Stomach (tissue), 9 donors: Measurements from ENCODE around the gene DYNC1I2. TPM values are rescaled to one million over a fixed set of nuclear protein-coding genes. Genes with fewer than 3 reads are reported as not detected.

Source experiments
- DNase-seq, 2 donors: peaks; one replicate each; pipeline versions ENCODE4 v3.0.0 to v3.0.0-alpha.2; 2013 to 2019
- H3K27ac ChIP-seq, 5 donors: fragments of 200-600 bp in 4 of 5; sonication (generic) in 4 of 5; one replicate each; pipeline ENCODE4 v1.5.1; 2013 to 2019; ENCODE audit warnings: mild to moderate bottlenecking in 1 of 5, moderate library complexity in 1 of 5
- H3K27me3 ChIP-seq, 3 donors: fragments of 200-600 bp; sonication (generic); one replicate each; pipeline ENCODE4 v1.5.1; 2017 to 2019; ENCODE audit warnings: mixed run types in 1 of 3
- H3K36me3 ChIP-seq, 4 donors: fragments of 200-600 bp; sonication (generic); 1 replicate in 3 of 4; 2 replicates in 1 of 4; pipeline ENCODE4 v1.5.1; 2016 to 2019
- H3K4me1 ChIP-seq, 4 donors: fragments of 200-600 bp; sonication (generic); one replicate each; pipeline ENCODE4 v1.5.1; 2016 to 2019
- H3K4me3 ChIP-seq, 4 donors: fragments of 200-600 bp; sonication (generic) in 3 of 4; one replicate each; pipeline ENCODE4 v1.5.1; 2016 to 2019; ENCODE audit warnings: mild to moderate bottlenecking in 1 of 4
- H3K9me3 ChIP-seq, 4 donors: fragments of 200-600 bp; sonication (generic); one replicate each; pipeline ENCODE4 v1.5.1; 2016 to 2019
- EP300 ChIP-seq: sonication (generic); formaldehyde crosslinking; IDR thresholded peaks from one replicate; pipeline ENCODE4 v1.6.1; 2017; ENCODE audit warnings: antibody characterized with exemption
- POLR2A ChIP-seq, 4 donors: fragments of 450-650 bp; IDR thresholded peaks; one replicate each; pipeline ENCODE4 v1.6.1; 2016; ENCODE audit warnings: antibody characterized with exemption in 4 of 4, control low read depth in 2 of 4, mild to moderate bottlenecking in 1 of 4, moderate library complexity in 1 of 4
- POLR2AphosphoS5 ChIP-seq, 3 donors: sonication (generic); formaldehyde crosslinking; IDR thresholded peaks; one replicate each; pipeline ENCODE4 v1.6.1; 2016; ENCODE audit warnings: antibody characterized with exemption in 3 of 3
- WGBS, 5 donors: extraction: QIAGEN DNeasy Blood & Tissue Kit in 3 of 5; methylation state at CpG; one replicate each; pipeline versions ENCODE4 v1.1.5 to v1.1.7; 2013 to 2018; 5-methylcytosine and 5-hydroxymethylcytosine counted together
- intact Hi-C: fragments of 100-400 bp; cut with DNase I; formaldehyde crosslinking; loops from one replicate; pipeline ENCODE4 v1.15.1; 2023; ENCODE audit warnings: low total_unique reads
- polyA plus RNA-seq, 3 donors: library from polyadenylated mRNA; stranded (reverse); fragments of 200-250 nt; gene quantifications; one replicate each; pipeline ENCODE4 v1.2.3, GENCODE V29; 2013
- total RNA-seq, 5 donors: library from RNA; depleted of rRNA; stranded (reverse); fragments of >200 nt; gene quantifications; one replicate each; pipeline versions ENCODE4 v1.1.0 to v1.2.3, GENCODE V29; 2014 to 2016
- TF ChIP-seq, protein P1 (sequence below), 7 experiments: fragments of 450-650 bp in 4 of 7; fragments of 200-600 bp in 3 of 7; sonication (generic) in 3 of 7; IDR thresholded peaks; one replicate each; pipeline ENCODE4 v1.5.1; 2016 to 2019; ENCODE audit warnings: antibody characterized with exemption in 7 of 7, control low read depth in 2 of 7, mild to moderate bottlenecking in 1 of 7
- donor health status: healthy with polysubstance abuse.
- donor health status: Bipolar disorder and iron deficiency.
- donor health status: healthy.

Gene DYNC1I2
- total and polyA plus RNA-seq, 8 donors, result 57.1 to 494 (median 90.5) TPM

- no peak for TF ChIP-seq EP300
- TF ChIP-seq POLR2AphosphoS5 (IDR thresholded peaks at IDR 0.05), result no peak
- no peak for TF ChIP-seq POLR2A (IDR thresholded peaks at IDR 0.05)
- TF ChIP-seq, protein P1, sequence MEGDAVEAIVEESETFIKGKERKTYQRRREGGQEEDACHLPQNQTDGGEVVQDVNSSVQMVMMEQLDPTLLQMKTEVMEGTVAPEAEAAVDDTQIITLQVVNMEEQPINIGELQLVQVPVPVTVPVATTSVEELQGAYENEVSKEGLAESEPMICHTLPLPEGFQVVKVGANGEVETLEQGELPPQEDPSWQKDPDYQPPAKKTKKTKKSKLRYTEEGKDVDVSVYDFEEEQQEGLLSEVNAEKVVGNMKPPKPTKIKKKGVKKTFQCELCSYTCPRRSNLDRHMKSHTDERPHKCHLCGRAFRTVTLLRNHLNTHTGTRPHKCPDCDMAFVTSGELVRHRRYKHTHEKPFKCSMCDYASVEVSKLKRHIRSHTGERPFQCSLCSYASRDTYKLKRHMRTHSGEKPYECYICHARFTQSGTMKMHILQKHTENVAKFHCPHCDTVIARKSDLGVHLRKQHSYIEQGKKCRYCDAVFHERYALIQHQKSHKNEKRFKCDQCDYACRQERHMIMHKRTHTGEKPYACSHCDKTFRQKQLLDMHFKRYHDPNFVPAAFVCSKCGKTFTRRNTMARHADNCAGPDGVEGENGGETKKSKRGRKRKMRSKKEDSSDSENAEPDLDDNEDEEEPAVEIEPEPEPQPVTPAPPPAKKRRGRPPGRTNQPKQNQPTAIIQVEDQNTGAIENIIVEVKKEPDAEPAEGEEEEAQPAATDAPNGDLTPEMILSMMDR (IDR thresholded peaks at IDR 0.05), result no peak
- Histone ChIP-seq H3K4me3 (no peak overlapping the region), H3K9me3 (no peaks in the 10 kb centered on the region), H3K36me3 (no peaks in the 10 kb centered on the region), H3K27me3 (peaks cover 0 to 3% (median 0%) of the 10 kb centered on the region in 3 donors), H3K4me1 (no peaks in the 10 kb centered on the region), H3K27ac (no peak overlapping the region)
- intact Hi-C loops, result no loop called here
- 86 to 92% (median 90%) methylated on average over 7 of the region's 7 CpGs for WGBS, 5 donors
- DNase-seq, result no peak
These were observed 15.4 kb upstream of the DYNC1I2 start for GRCh38 chr2:171671867-171672266.

- intact Hi-C loops, result no loop called here
- H3K36me3 ChIP-seq, result no peaks in the 10 kb centered on the region
- H3K4me3 ChIP-seq, result no peak overlapping the region
- TF ChIP-seq POLR2A (IDR thresholded peaks at IDR 0.05) (no peak), POLR2AphosphoS5 (IDR thresholded peaks at IDR 0.05) (no peak), EP300 (no peak)
- TF ChIP-seq, protein P1 (IDR thresholded peaks at IDR 0.05), result no peak
- no peaks in the 10 kb centered on the region for H3K9me3 ChIP-seq
- DNase-seq, result no peak
- H3K27me3 ChIP-seq, result peaks cover 0 to 3% (median 0%) of the 10 kb centered on the region in 3 donors
- no peaks in the 10 kb centered on the region for H3K4me1 ChIP-seq
- 52 to 74% (median 58%) methylated on average over 1 of the region's 1 CpG for WGBS, 5 donors
- no peak overlapping the region for H3K27ac ChIP-seq
These were observed 13.4 kb upstream of the DYNC1I2 start for GRCh38 chr2:171673905-171674304.

DNA sequence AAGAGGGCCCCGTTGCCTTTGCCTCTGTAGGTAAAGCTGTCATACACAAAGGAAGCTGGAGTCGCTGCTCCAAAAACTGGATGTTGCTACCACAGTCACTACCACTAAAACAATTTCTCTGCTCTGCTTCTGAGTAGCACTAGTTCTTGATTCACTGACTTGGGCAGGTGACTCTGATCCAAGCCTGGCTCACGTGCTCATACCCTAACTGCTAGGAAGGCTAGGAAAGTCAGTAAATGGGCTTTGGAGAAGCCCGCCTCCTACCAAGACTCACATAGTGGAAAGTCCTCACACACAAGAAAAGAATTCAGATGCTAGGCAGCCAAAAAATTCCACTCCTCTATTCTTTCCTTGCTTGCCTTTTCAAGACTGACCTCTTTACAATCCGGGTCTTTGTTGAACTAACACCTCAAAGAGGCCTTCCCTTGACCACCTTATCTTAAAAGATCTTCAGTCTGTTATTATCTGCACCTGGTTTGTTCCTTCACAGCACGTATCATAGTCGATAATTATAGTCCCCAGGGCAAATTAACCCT lies 11.4 kb upstream of the DYNC1I2 start:
- no peak overlapping the region for H3K27ac ChIP-seq
- no peaks in the 10 kb centered on the region for H3K4me1 ChIP-seq
- TF ChIP-seq POLR2A (IDR thresholded peaks at IDR 0.05) (no peak), EP300 (no peak), POLR2AphosphoS5 (IDR thresholded peaks at IDR 0.05) (no peak)
- TF ChIP-seq, protein P1 (IDR thresholded peaks at IDR 0.05), result no peak
- H3K9me3 ChIP-seq, result no peaks in the 10 kb centered on the region
- intact Hi-C loops, result no loop called here
- H3K27me3 ChIP-seq, result peaks cover 0 to 3% (median 0%) of the 10 kb centered on the region in 3 donors
- H3K36me3 ChIP-seq, result no peaks in the 10 kb centered on the region
- DNase-seq, result no peak
- 66 to 75% (median 72%) methylated on average over 7 of the region's 7 CpGs for WGBS, 5 donors
- no peak overlapping the region for H3K4me3 ChIP-seq

GRCh38 chr2:171678619-171679018 lies 8.7 kb upstream of the DYNC1I2 start:
- H3K27ac ChIP-seq, result no peak overlapping the region
- no peak overlapping the region for H3K4me3 ChIP-seq
- H3K27me3 ChIP-seq, result no peaks in the 10 kb centered on the region
- no peak for DNase-seq
- H3K4me1 ChIP-seq, result no peaks in the 10 kb centered on the region
- intact Hi-C loops, result no loop called here
- no peaks in the 10 kb centered on the region for H3K9me3 ChIP-seq
- no peaks in the 10 kb centered on the region for H3K36me3 ChIP-seq
- TF ChIP-seq POLR2AphosphoS5 (IDR thresholded peaks at IDR 0.05) (no peak), POLR2A (IDR thresholded peaks at IDR 0.05) (no peak), EP300 (no peak)
- TF ChIP-seq, protein P1 (IDR thresholded peaks at IDR 0.05), result no peak
- WGBS, 5 donors, result 54 to 98% (median 91%) methylated on average over 1 of the region's 1 CpG
